Measurements from ENCODE around the gene DCAKD. TPM values are rescaled to one million over a fixed set of nuclear protein-coding genes. Genes with fewer than 3 reads are reported as not detected.
A peak's percentile ranks its signal among the peaks of the same experiment; 100 is the strongest.

The DCAKD gene
- total RNA-seq, 1 experiment from 2014 or later, result 31.9 TPM

GRCh38 chr17:45022655-45023339, 28.6 kb downstream of the DCAKD start:
- H3K9me2 ChIP-seq (ENCODE audit: insufficient read depth), result no peaks in the 10 kb centered on the region
- no peaks in the 10 kb centered on the region for H3K9me3 ChIP-seq (ENCODE audit: control insufficient read depth in 1 of 2, insufficient read depth in 1 of 2, low read depth in 1 of 2, low read length in 2 of 2)
- ATAC-seq (no peak), DNase-seq (ENCODE audit: low read depth, low spot score) (no peak)
- peaks cover 11 to 26% of the 10 kb centered on the region in 2 experiments; a peak in 3 of 4 replicates for H3K4me1 ChIP-seq (ENCODE audit: control insufficient read depth in 1 of 2, insufficient read depth in 2 of 2, low read length in 2 of 2)
- BruUV-seq (replicated peaks), result no TSS peak
- no peaks in the 10 kb centered on the region for H3K79me2 ChIP-seq (ENCODE audit: insufficient read depth, low read length)
- H3K27me3 ChIP-seq (ENCODE audit: insufficient read depth, low read length), result no peaks in the 10 kb centered on the region
- CTCF ChIA-PET, result interaction anchor here (0.5 to 5.5 kb wide), 13 partner anchors 11 to 1171 kb away, joined by 3 to 63 read pairs (median 3); partner anchors contain the start of gene ACBD4
- H2AFZ ChIP-seq (ENCODE audit: low read depth, low read length, poor library complexity, severe bottlenecking), result no peak overlapping the region
- H4K20me1 ChIP-seq (ENCODE audit: insufficient read depth), result no peaks in the 10 kb centered on the region
- H3K9ac ChIP-seq (ENCODE audit: low read length), result no peak overlapping the region
- intact Hi-C loops (cut with micrococcal nuclease), result loop anchor here (1.0 kb wide), 2 partner anchors 102 to 243 kb away; no protein-coding TSS in a partner anchor
- TF ChIP-seq YY1 (IDR thresholded peaks at IDR 0.05; ENCODE audit: extremely low read depth, insufficient replicate concordance, low read depth, low read length), result no peak
- no peak for TF ChIP-seq RAD21 (IDR thresholded peaks at IDR 0.05; ENCODE audit: low read depth)
- TF ChIP-seq ELF1 (IDR thresholded peaks at IDR 0.05; ENCODE audit: borderline replicate concordance, low read depth), result no peak
- TF ChIP-seq POLR2AphosphoS5 (IDR thresholded peaks at IDR 0.05; ENCODE audit: low read depth, low read length), result no peak
- RAD21 ChIA-PET (ENCODE audit: low non-redundant PET in 1 of 2, low total read pairs in 2 of 2, uncharacterized antibody in 2 of 2, unreplicated experiment in 2 of 2), result interaction anchor here in 1 of 2 experiments (0.8 kb wide), 1 partner anchor 103 kb away, joined by 3 read pairs; no protein-coding TSS in a partner anchor
- no peak overlapping the region for H3K4me3 ChIP-seq (replicated peaks in 1 of 2; ENCODE audit: low read depth in 1 of 2, low read length in 2 of 2)
- no peak overlapping the region for H3K4me2 ChIP-seq (ENCODE audit: low read length)
- H3K27ac ChIP-seq (ENCODE audit: low read depth, low read length), result no peak overlapping the region; the same call in 1 of the 2 replicates
- POLR2A ChIA-PET, result no interaction called here
- H3K36me3 ChIP-seq (ENCODE audit: control insufficient read depth in 1 of 2, insufficient read depth in 2 of 2, low read length in 2 of 2), result no peaks in the 10 kb centered on the region

GRCh38 chr17:45022288-45022648, 29.2 kb downstream of the DCAKD start:
- H3K9me3 ChIP-seq (ENCODE audit: control insufficient read depth in 1 of 2, insufficient read depth in 1 of 2, low read depth in 1 of 2, low read length in 2 of 2), result no peaks in the 10 kb centered on the region
- DNase-seq (ENCODE audit: low read depth, low spot score) (no peak), ATAC-seq (peak; percentile 22)
- no peak overlapping the region for H3K4me3 ChIP-seq (replicated peaks in 1 of 2; ENCODE audit: low read depth in 1 of 2, low read length in 2 of 2)
- no peaks in the 10 kb centered on the region for H3K36me3 ChIP-seq (ENCODE audit: control insufficient read depth in 1 of 2, insufficient read depth in 2 of 2, low read length in 2 of 2)
- 0 out of 6 replicates have a peak, but pooled peaks of 1 of the 3 experiments have one; percentile 5 for TF ChIP-seq CTCF (IDR thresholded peaks at IDR 0.05 in 2 of 3, conservative IDR thresholded peaks at IDR 0.05 in 1 of 3; ENCODE audit: borderline replicate concordance in 1 of 3, insufficient read depth in 1 of 3, low read depth in 2 of 3, low read length in 2 of 3)
- TF ChIP-seq MAX (IDR thresholded peaks at IDR 0.05), result no peak
- H2AFZ ChIP-seq (ENCODE audit: low read depth, low read length, poor library complexity, severe bottlenecking), result no peak overlapping the region
- H3K9me2 ChIP-seq (ENCODE audit: insufficient read depth), result no peaks in the 10 kb centered on the region
- POLR2A ChIA-PET, result no interaction called here
- H3K79me2 ChIP-seq (ENCODE audit: insufficient read depth, low read length), result no peaks in the 10 kb centered on the region
- peaks cover 11 to 26% of the 10 kb centered on the region in 2 experiments; a peak in 3 of 4 replicates for H3K4me1 ChIP-seq (ENCODE audit: control insufficient read depth in 1 of 2, insufficient read depth in 2 of 2, low read length in 2 of 2)
- BruUV-seq (replicated peaks), result no TSS peak
- CTCF ChIA-PET, result interaction anchor here (0.6 to 5.5 kb wide), 12 partner anchors 10 to 1171 kb away, joined by 3 to 63 read pairs (median 3); partner anchors contain the start of gene ACBD4
- RAD21 ChIA-PET (ENCODE audit: low non-redundant PET in 1 of 2, low total read pairs in 2 of 2, uncharacterized antibody in 2 of 2, unreplicated experiment in 2 of 2), result interaction anchor here in 1 of 2 experiments (0.8 kb wide), 1 partner anchor 102 kb away, joined by 3 read pairs; no protein-coding TSS in a partner anchor
- intact Hi-C loops (cut with micrococcal nuclease), result loop anchor here (1.0 kb wide), 2 partner anchors 102 to 243 kb away; no protein-coding TSS in a partner anchor
- peak overlapping the region; percentile 48; the same call in 1 of the 2 replicates for H3K4me2 ChIP-seq (ENCODE audit: low read length)
- no peak overlapping the region for H3K9ac ChIP-seq (ENCODE audit: low read length)
- H4K20me1 ChIP-seq (ENCODE audit: insufficient read depth), result no peaks in the 10 kb centered on the region
- H3K27ac ChIP-seq (ENCODE audit: low read depth, low read length), result no peak overlapping the region; the same call in 1 of the 2 replicates
- H3K27me3 ChIP-seq (ENCODE audit: insufficient read depth, low read length), result no peaks in the 10 kb centered on the region
